WTC11 (cell line): ENCODE data around the gene SIPA1L3.

ENCODE experiments used
- CREM ChIP-seq: sonication (generic); formaldehyde crosslinking; IDR thresholded peaks from 2 replicates; pipeline ENCODE4 v1.8.1; 2022; ENCODE audit warnings: mild to moderate bottlenecking, missing genetic modification reagents, moderate library complexity
- MAX ChIP-seq: sonication (generic); formaldehyde crosslinking; IDR thresholded peaks from 2 replicates; pipeline ENCODE4 v1.8.0; 2022; ENCODE audit warnings: mild to moderate bottlenecking, missing genetic modification reagents
- NR3C1 ChIP-seq: sonication (generic); formaldehyde crosslinking; conservative IDR thresholded peaks from 2 replicates; pipeline ENCODE4 v1.8.1; 2023; ENCODE audit warnings: low read depth, mild to moderate bottlenecking, missing genetic modification reagents
- TEAD1 ChIP-seq: sonication (generic); formaldehyde crosslinking; IDR thresholded peaks from 2 replicates; pipeline ENCODE4 v1.8.0; 2022; ENCODE audit warnings: mild to moderate bottlenecking, missing genetic modification reagents
- ZBTB21 ChIP-seq: sonication (generic); formaldehyde crosslinking; IDR thresholded peaks from 2 replicates; pipeline ENCODE4 v1.8.1; 2023; ENCODE audit warnings: mild to moderate bottlenecking, missing genetic modification reagents, borderline replicate concordance
- ZNF512 ChIP-seq: sonication (generic); formaldehyde crosslinking; IDR thresholded peaks from 2 replicates; pipeline ENCODE4 v1.8.1; 2022; ENCODE audit warnings: missing genetic modification reagents, borderline replicate concordance
- TF ChIP-seq, protein P1 (sequence below): fragments of 200-600 bp; IDR thresholded peaks from 2 replicates; pipeline ENCODE4 v1.8.0; 2022; ENCODE audit warnings: antibody characterized with exemption
- TF ChIP-seq, protein P2 (sequence below): sonication (generic); formaldehyde crosslinking; conservative IDR thresholded peaks from 2 replicates; pipeline ENCODE4 v1.8.1; 2022; ENCODE audit warnings: mild to moderate bottlenecking, missing genetic modification reagents
- TF ChIP-seq, protein P3 (sequence below): sonication (generic); formaldehyde crosslinking; IDR thresholded peaks from 2 replicates; pipeline ENCODE4 v1.8.1; 2023; ENCODE audit warnings: mild to moderate bottlenecking, missing genetic modification reagents

- TF ChIP-seq, protein P1, sequence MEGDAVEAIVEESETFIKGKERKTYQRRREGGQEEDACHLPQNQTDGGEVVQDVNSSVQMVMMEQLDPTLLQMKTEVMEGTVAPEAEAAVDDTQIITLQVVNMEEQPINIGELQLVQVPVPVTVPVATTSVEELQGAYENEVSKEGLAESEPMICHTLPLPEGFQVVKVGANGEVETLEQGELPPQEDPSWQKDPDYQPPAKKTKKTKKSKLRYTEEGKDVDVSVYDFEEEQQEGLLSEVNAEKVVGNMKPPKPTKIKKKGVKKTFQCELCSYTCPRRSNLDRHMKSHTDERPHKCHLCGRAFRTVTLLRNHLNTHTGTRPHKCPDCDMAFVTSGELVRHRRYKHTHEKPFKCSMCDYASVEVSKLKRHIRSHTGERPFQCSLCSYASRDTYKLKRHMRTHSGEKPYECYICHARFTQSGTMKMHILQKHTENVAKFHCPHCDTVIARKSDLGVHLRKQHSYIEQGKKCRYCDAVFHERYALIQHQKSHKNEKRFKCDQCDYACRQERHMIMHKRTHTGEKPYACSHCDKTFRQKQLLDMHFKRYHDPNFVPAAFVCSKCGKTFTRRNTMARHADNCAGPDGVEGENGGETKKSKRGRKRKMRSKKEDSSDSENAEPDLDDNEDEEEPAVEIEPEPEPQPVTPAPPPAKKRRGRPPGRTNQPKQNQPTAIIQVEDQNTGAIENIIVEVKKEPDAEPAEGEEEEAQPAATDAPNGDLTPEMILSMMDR, result no peak
- no peak for TF ChIP-seq TEAD1
- TF ChIP-seq, protein P2, sequence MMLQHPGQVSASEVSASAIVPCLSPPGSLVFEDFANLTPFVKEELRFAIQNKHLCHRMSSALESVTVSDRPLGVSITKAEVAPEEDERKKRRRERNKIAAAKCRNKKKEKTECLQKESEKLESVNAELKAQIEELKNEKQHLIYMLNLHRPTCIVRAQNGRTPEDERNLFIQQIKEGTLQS (CRISPR knock-in tag), result no peak
- TF ChIP-seq CREM (CRISPR knock-in tag), result no peak
- TF ChIP-seq, protein P3, sequence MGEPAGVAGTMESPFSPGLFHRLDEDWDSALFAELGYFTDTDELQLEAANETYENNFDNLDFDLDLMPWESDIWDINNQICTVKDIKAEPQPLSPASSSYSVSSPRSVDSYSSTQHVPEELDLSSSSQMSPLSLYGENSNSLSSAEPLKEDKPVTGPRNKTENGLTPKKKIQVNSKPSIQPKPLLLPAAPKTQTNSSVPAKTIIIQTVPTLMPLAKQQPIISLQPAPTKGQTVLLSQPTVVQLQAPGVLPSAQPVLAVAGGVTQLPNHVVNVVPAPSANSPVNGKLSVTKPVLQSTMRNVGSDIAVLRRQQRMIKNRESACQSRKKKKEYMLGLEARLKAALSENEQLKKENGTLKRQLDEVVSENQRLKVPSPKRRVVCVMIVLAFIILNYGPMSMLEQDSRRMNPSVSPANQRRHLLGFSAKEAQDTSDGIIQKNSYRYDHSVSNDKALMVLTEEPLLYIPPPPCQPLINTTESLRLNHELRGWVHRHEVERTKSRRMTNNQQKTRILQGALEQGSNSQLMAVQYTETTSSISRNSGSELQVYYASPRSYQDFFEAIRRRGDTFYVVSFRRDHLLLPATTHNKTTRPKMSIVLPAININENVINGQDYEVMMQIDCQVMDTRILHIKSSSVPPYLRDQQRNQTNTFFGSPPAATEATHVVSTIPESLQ (CRISPR knock-in tag), result no peak
- no peak for TF ChIP-seq ZNF512 (CRISPR knock-in tag)
- no peak for TF ChIP-seq MAX (CRISPR knock-in tag)
- no peak for TF ChIP-seq NR3C1
- TF ChIP-seq ZBTB21 (CRISPR knock-in tag), result no peak
These were observed 138.7 kb downstream of the SIPA1L3 start for GRCh38 chr19:38045554-38046253.
